ENCODE results near the gene CLEC4G. TPM values are rescaled to one million over a fixed set of nuclear protein-coding genes. Genes with fewer than 3 reads are reported as not detected.

The CLEC4G gene
- total and polyA plus RNA-seq, 9 of the 15 experiments (the other 6 are each of a cell fraction or from before 2014, with no cell fraction given): not detected

GRCh38 chr19:7703332-7703731 lies 28.6 kb downstream of the CLEC4G start:
- H3K79me2 ChIP-seq (ENCODE audit: control insufficient read depth, insufficient read depth, low read length): no peaks in the 10 kb centered on the region
- CTCF ChIA-PET (ENCODE audit: low intra/inter-chr PET ratio): no interaction called here
- DNase-seq (ENCODE audit: extremely low read depth in 1 of 4, low spot score in 3 of 4) (no peak), FAIRE-seq (no peak), ATAC-seq (no peak)
- H3K4me3 ChIP-seq: no peak overlapping the region
- H3K9me3 ChIP-seq (replicated peaks; ENCODE audit: control insufficient read depth, insufficient read depth, low read depth, low read length): no peaks in the 10 kb centered on the region
- in situ Hi-C loops (cut with MboI) (no loop called here), intact Hi-C loops (cut with micrococcal nuclease) (no loop called here)
- H2AFZ ChIP-seq (ENCODE audit: low read depth, low read length): no peak overlapping the region
- POLR2A ChIA-PET: no interaction called here
- no peaks in the 10 kb centered on the region for H3K36me3 ChIP-seq (ENCODE audit: control insufficient read depth, insufficient read depth, low read length)
- peaks cover 4% of the 10 kb centered on the region; the same call in 1 of the 2 replicates for H4K20me1 ChIP-seq (replicated peaks; ENCODE audit: control insufficient read depth, insufficient read depth, low read length)
- BruUV-seq (replicated peaks): no TSS peak
- TF ChIP-seq ZSCAN32 (CRISPR knock-in tag; IDR thresholded peaks at IDR 0.05): no peak
- no peak for TF ChIP-seq IFI16 (CRISPR knock-in tag; IDR thresholded peaks at IDR 0.05)
- TF ChIP-seq PKNOX1 (IDR thresholded peaks at IDR 0.05): peak; percentile 84
- H3K9me1 ChIP-seq (ENCODE audit: control insufficient read depth, insufficient read depth, low read length): no peaks in the 10 kb centered on the region
- no peak overlapping the region for H3K9ac ChIP-seq (ENCODE audit: insufficient read depth in 1 of 2, low read depth in 2 of 2, low read length in 2 of 2)
- WGBS (ENCODE audit: insufficient coverage, low coverage, missing lambda C conversion rate): 19% methylated on average over 3 of the region's 8 CpGs
- peaks cover 2 to 8% of the 10 kb centered on the region in 2 experiments; a peak in 4 of 5 replicates for H3K4me1 ChIP-seq (replicated peaks in 1 of 2; ENCODE audit: control insufficient read depth in 2 of 2, insufficient read depth in 2 of 2, low read length in 2 of 2)
- H3K4me2 ChIP-seq (ENCODE audit: insufficient read depth, low read length): no peak overlapping the region
- peaks cover 0 to 43% of the 10 kb centered on the region in 2 experiments; a peak in 4 of 5 replicates for H3K27me3 ChIP-seq (ENCODE audit: control insufficient read depth in 2 of 2, insufficient read depth in 2 of 2, low read length in 2 of 2)
- no peak overlapping the region for H3K27ac ChIP-seq (ENCODE audit: extremely low read depth, low read depth, low read length)
